Measurements from ENCODE around the gene DAND5.
"Not testable (repeated sequence)": the region's sequence is repeated elsewhere in the genome, so short reads cannot be mapped to it uniquely, and the experiment has no call there.

DAND5 gene

GRCh38 chr19:12947702-12948611 lies 21.4 kb upstream of the DAND5 start:
- H3K9me3 ChIP-seq (ENCODE audit: low read length): no peaks in the 10 kb centered on the region
- no peak overlapping the region for H3K9ac ChIP-seq (ENCODE audit: low read length)
- H3K4me1 ChIP-seq (ENCODE audit: insufficient read depth, low read length): peaks cover 24% of the 10 kb centered on the region
- peaks cover 59% of the 10 kb centered on the region for H3K36me3 ChIP-seq (ENCODE audit: insufficient read depth, low read length)
- H3K27ac ChIP-seq (ENCODE audit: low read depth, low read length): no peak overlapping the region
- no peaks in the 10 kb centered on the region for H3K27me3 ChIP-seq (ENCODE audit: control insufficient read depth in 1 of 2, insufficient read depth in 2 of 2, low read length in 2 of 2)
- H3K4me3 ChIP-seq (ENCODE audit: low read depth in 1 of 2, low read length in 2 of 2): no peak overlapping the region

GRCh38 chr19:12948612-12949362 lies 20.6 kb upstream of the DAND5 start:
- Histone ChIP-seq H3K9ac (ENCODE audit: low read length) (no peak overlapping the region), H3K36me3 (ENCODE audit: insufficient read depth, low read length) (peaks cover 57% of the 10 kb centered on the region), H3K4me3 (ENCODE audit: low read depth in 1 of 2, low read length in 2 of 2) (no peak overlapping the region), H3K4me1 (ENCODE audit: insufficient read depth, low read length) (peaks cover 17% of the 10 kb centered on the region), H3K27ac (ENCODE audit: low read depth, low read length) (no peak overlapping the region), H3K27me3 (ENCODE audit: control insufficient read depth in 1 of 2, insufficient read depth in 2 of 2, low read length in 2 of 2) (no peaks in the 10 kb centered on the region), H3K9me3 (ENCODE audit: low read length) (no peaks in the 10 kb centered on the region)

- H3K27ac ChIP-seq (ENCODE audit: low read depth, low read length): no peak overlapping the region
Measured at GRCh38 chr19:12949363-12950283, 19.8 kb upstream of the DAND5 start.

GRCh38 chr19:12952050-12952449 lies 17.3 kb upstream of the DAND5 start:
- not testable (repeated sequence) for H3K27me3 ChIP-seq (ENCODE audit: control insufficient read depth in 1 of 2, insufficient read depth in 2 of 2, low read length in 2 of 2); H3K9me3 ChIP-seq (ENCODE audit: low read length); H3K4me3 ChIP-seq (ENCODE audit: low read depth in 1 of 2, low read length in 2 of 2); H3K27ac ChIP-seq (ENCODE audit: low read depth, low read length); H3K9ac ChIP-seq (ENCODE audit: low read length)
- peaks cover 61% of the 10 kb centered on the region for H3K36me3 ChIP-seq (ENCODE audit: insufficient read depth, low read length)
- peaks cover 20% of the 10 kb centered on the region for H3K4me1 ChIP-seq (ENCODE audit: insufficient read depth, low read length)

More at GRCh38 chr19:12949363-12950283, 19.8 kb upstream of the DAND5 start:
- Histone ChIP-seq H3K9ac (ENCODE audit: low read length) (no peak overlapping the region), H3K4me1 (ENCODE audit: insufficient read depth, low read length) (peaks cover 17% of the 10 kb centered on the region), H3K9me3 (ENCODE audit: low read length) (no peaks in the 10 kb centered on the region), H3K4me3 (ENCODE audit: low read depth in 1 of 2, low read length in 2 of 2) (no peak overlapping the region), H3K27me3 (ENCODE audit: control insufficient read depth in 1 of 2, insufficient read depth in 2 of 2, low read length in 2 of 2) (no peaks in the 10 kb centered on the region), H3K36me3 (ENCODE audit: insufficient read depth, low read length) (peaks cover 62% of the 10 kb centered on the region)

- H3K4me3 ChIP-seq (ENCODE audit: low read depth in 1 of 2, low read length in 2 of 2): no peak overlapping the region
- H3K27ac ChIP-seq (ENCODE audit: low read depth, low read length): peak overlapping the region; percentile 50
- H3K9ac ChIP-seq (ENCODE audit: low read length): no peak overlapping the region
- no peaks in the 10 kb centered on the region for H3K27me3 ChIP-seq (ENCODE audit: control insufficient read depth in 1 of 2, insufficient read depth in 2 of 2, low read length in 2 of 2)
- H3K4me1 ChIP-seq (ENCODE audit: insufficient read depth, low read length): peaks cover 14% of the 10 kb centered on the region
- H3K9me3 ChIP-seq (ENCODE audit: low read length): no peaks in the 10 kb centered on the region
- peaks cover 58% of the 10 kb centered on the region for H3K36me3 ChIP-seq (ENCODE audit: insufficient read depth, low read length)
Measured at GRCh38 chr19:12952488-12953137, 16.8 kb upstream of the DAND5 start.

- no peak overlapping the region for H3K4me3 ChIP-seq (ENCODE audit: low read depth in 1 of 2, low read length in 2 of 2)
- H3K4me1 ChIP-seq (ENCODE audit: insufficient read depth, low read length): peaks cover 12% of the 10 kb centered on the region
- H3K9me3 ChIP-seq (ENCODE audit: low read length): no peaks in the 10 kb centered on the region
- no peak overlapping the region for H3K9ac ChIP-seq (ENCODE audit: low read length)
- peaks cover 52% of the 10 kb centered on the region for H3K36me3 ChIP-seq (ENCODE audit: insufficient read depth, low read length)
- no peaks in the 10 kb centered on the region for H3K27me3 ChIP-seq (ENCODE audit: control insufficient read depth in 1 of 2, insufficient read depth in 2 of 2, low read length in 2 of 2)
- peak overlapping the region; percentile 49 for H3K27ac ChIP-seq (ENCODE audit: low read depth, low read length)
Measured at GRCh38 chr19:12953138-12953798, 16.1 kb upstream of the DAND5 start.

GRCh38 chr19:12953799-12954611 lies 15.4 kb upstream of the DAND5 start:
- Histone ChIP-seq H3K4me1 (ENCODE audit: insufficient read depth, low read length) (peaks cover 12% of the 10 kb centered on the region), H3K9ac (ENCODE audit: low read length) (no peak overlapping the region), H3K27ac (ENCODE audit: low read depth, low read length) (peak overlapping the region; percentile 49), H3K9me3 (ENCODE audit: low read length) (no peaks in the 10 kb centered on the region), H3K4me3 (ENCODE audit: low read depth in 1 of 2, low read length in 2 of 2) (no peak overlapping the region), H3K27me3 (ENCODE audit: control insufficient read depth in 1 of 2, insufficient read depth in 2 of 2, low read length in 2 of 2) (no peaks in the 10 kb centered on the region), H3K36me3 (ENCODE audit: insufficient read depth, low read length) (peaks cover 44% of the 10 kb centered on the region)

GRCh38 chr19:12954612-12954962 lies 14.8 kb upstream of the DAND5 start:
- H3K4me1 ChIP-seq (ENCODE audit: insufficient read depth, low read length): peaks cover 12% of the 10 kb centered on the region
- H3K36me3 ChIP-seq (ENCODE audit: insufficient read depth, low read length): peaks cover 38% of the 10 kb centered on the region

GRCh38 chr19:12955575-12955974 lies 13.8 kb upstream of the DAND5 start:
- Histone ChIP-seq H3K27ac (ENCODE audit: low read depth, low read length) (peak overlapping the region; percentile 32), H3K4me3 (ENCODE audit: low read depth in 1 of 2, low read length in 2 of 2) (peak overlapping the region in 1 of 2 donors; percentile 6), H3K4me1 (ENCODE audit: insufficient read depth, low read length) (peaks cover 12% of the 10 kb centered on the region), H3K36me3 (ENCODE audit: insufficient read depth, low read length) (peaks cover 31% of the 10 kb centered on the region)
- not testable (repeated sequence) for H3K9me3 ChIP-seq (ENCODE audit: low read length); H3K9ac ChIP-seq (ENCODE audit: low read length); H3K27me3 ChIP-seq (ENCODE audit: control insufficient read depth in 1 of 2, insufficient read depth in 2 of 2, low read length in 2 of 2)

More at GRCh38 chr19:12954612-12954962, 14.8 kb upstream of the DAND5 start:
- Histone ChIP-seq H3K9ac (ENCODE audit: low read length) (no peak overlapping the region), H3K27ac (ENCODE audit: low read depth, low read length) (no peak overlapping the region), H3K27me3 (ENCODE audit: control insufficient read depth in 1 of 2, insufficient read depth in 2 of 2, low read length in 2 of 2) (no peaks in the 10 kb centered on the region), H3K4me3 (ENCODE audit: low read depth in 1 of 2, low read length in 2 of 2) (no peak overlapping the region), H3K9me3 (ENCODE audit: low read length) (no peaks in the 10 kb centered on the region)

- Histone ChIP-seq H3K9ac (ENCODE audit: low read length) (no peak overlapping the region), H3K4me1 (ENCODE audit: insufficient read depth, low read length) (peaks cover 12% of the 10 kb centered on the region)
Measured at GRCh38 chr19:12955996-12956395, 13.4 kb upstream of the DAND5 start.

More at GRCh38 chr19:12955996-12956395, 13.4 kb upstream of the DAND5 start:
- Histone ChIP-seq H3K27ac (ENCODE audit: low read depth, low read length) (peak overlapping the region; percentile 32), H3K27me3 (ENCODE audit: control insufficient read depth in 1 of 2, insufficient read depth in 2 of 2, low read length in 2 of 2) (no peaks in the 10 kb centered on the region), H3K36me3 (ENCODE audit: insufficient read depth, low read length) (peaks cover 31% of the 10 kb centered on the region), H3K9me3 (ENCODE audit: low read length) (no peaks in the 10 kb centered on the region), H3K4me3 (ENCODE audit: low read depth in 1 of 2, low read length in 2 of 2) (peak overlapping the region; percentile 6 to 73)

Data from muscle layer of colon (tissue), 2 donors.